HepG2 (cell line): ENCODE measurements around the gene RBM25. TPM values are rescaled to one million over a fixed set of nuclear protein-coding genes. Genes with fewer than 3 reads are reported as not detected.

Source experiments
- ATAC-seq: fragments of 200-7000 bp; cut with Tn5 transposase; 3 replicates; pipeline ENCODE4 v1.9.1; 2020; ENCODE audit warnings: mild to moderate bottlenecking, moderate library complexity
- BruUV-seq: library from RNA; stranded (reverse); fragments of 400-500 nt; replicated peaks from 2 replicates; lab custom pipeline; 2021; lab: Mats Ljungman, UMichigan
- CTCF ChIA-PET: fragments of 300-600 bp; formaldehyde crosslinking; extraction: SDS; loops from one replicate; lab custom pipeline; 2021; ENCODE audit warnings: low total read pairs, inconsistent platforms, low intra/inter-chr PET ratio; lab: Yijun Ruan, JAX
- POLR2A ChIA-PET: fragments of 350-600 bp; sonication (Branson Sonifier 250); formaldehyde crosslinking; loops from one replicate; lab custom pipeline; 2020; ENCODE audit warnings: antibody characterized with exemption, inconsistent platforms; lab: Yijun Ruan, JAX
- DNase-seq: peaks from one replicate; pipeline ENCODE4 v3.0.0-alpha.2; 2015; ENCODE audit warnings: low spot score
- FAIRE-seq: peaks from 3 replicates; lab custom pipeline; 2011; peaks lifted over from hg19 to GRCh38; lab: Jason Lieb, UNC
- H2AFZ ChIP-seq: one replicate; pipeline ENCODE4 v1.6.1; 2011; ENCODE audit warnings: low read length, inconsistent platforms
- H3K27ac ChIP-seq: fragments of 300-600 bp; 3 replicates; pipeline ENCODE4 v1.8.0; 2011; ENCODE audit warnings: mixed run types, mild to moderate bottlenecking, mixed read lengths, low read length, inconsistent platforms; ENCODE audit not compliant: insufficient read depth; ENCODE audit errors: extremely low read length
- H3K27me3 ChIP-seq, 2 experiments: fragments of 200-600 bp in 1 of 2; 2 replicates in 1 of 2; 3 replicates in 1 of 2; pipeline versions ENCODE4 v1.6.0 to v1.8.0; 2011; ENCODE audit warnings: low read length in 2 of 2, mild to moderate bottlenecking in 2 of 2, moderate library complexity in 2 of 2, inconsistent platforms in 1 of 2; ENCODE audit not compliant: insufficient read depth in 2 of 2, control insufficient read depth in 1 of 2
- H3K36me3 ChIP-seq, 2 experiments: fragments of 200-600 bp in 1 of 2; replicated peaks in 1 of 2; 2 replicates in 1 of 2; 3 replicates in 1 of 2; pipeline versions ENCODE4 v1.5.1 to v1.8.0; 2011; ENCODE audit warnings: low read length in 2 of 2, inconsistent platforms in 1 of 2; ENCODE audit not compliant: insufficient read depth in 2 of 2, control insufficient read depth in 1 of 2
- H3K4me1 ChIP-seq: 2 replicates; pipeline ENCODE4 v1.5.1; 2012; ENCODE audit warnings: low read length, inconsistent platforms; ENCODE audit not compliant: insufficient read depth
- H3K4me2 ChIP-seq: 2 replicates; pipeline ENCODE4 v1.6.0; 2011; ENCODE audit warnings: low read depth, low read length, inconsistent platforms
- H3K4me3 ChIP-seq, 3 experiments: fragments of 200-600 bp in 1 of 3; sonication (generic), shearing (Covaris generic) in 1 of 3; replicated peaks in 1 of 3; 2 replicates each; pipeline ENCODE4 v1.5.1; 2011 to 2016; ENCODE audit warnings: low read length in 3 of 3, inconsistent platforms in 2 of 3, low read depth in 2 of 3, mild to moderate bottlenecking in 2 of 3, control low read depth in 1 of 3, mixed read lengths in 1 of 3; ENCODE audit not compliant: insufficient read depth in 1 of 3
- H3K79me2 ChIP-seq: one replicate; pipeline ENCODE4 v1.6.1; 2011; ENCODE audit warnings: low read length, inconsistent platforms; ENCODE audit not compliant: insufficient read depth
- H3K9ac ChIP-seq: 2 replicates; pipeline ENCODE4 v1.6.0; 2011; ENCODE audit warnings: mild to moderate bottlenecking, low read depth, low read length, inconsistent platforms; ENCODE audit not compliant: insufficient read depth
- H3K9me3 ChIP-seq: 2 replicates; pipeline ENCODE4 v1.5.1; 2012; ENCODE audit warnings: mild to moderate bottlenecking, low read length
- H4K20me1 ChIP-seq: 2 replicates; pipeline ENCODE4 v1.6.0; 2011; ENCODE audit warnings: inconsistent platforms, mild to moderate bottlenecking, low read length, moderate library complexity; ENCODE audit not compliant: insufficient read depth
- CBX2 ChIP-seq, 2 experiments: fragments of 200-600 bp in 1 of 2; sonication (generic); formaldehyde crosslinking in 1 of 2; IDR thresholded peaks; 2 replicates each; pipeline versions ENCODE4 v1.7.0 to v1.8.1; 2018 to 2022; ENCODE audit warnings: low read depth in 2 of 2, low read length in 1 of 2, mild to moderate bottlenecking in 1 of 2, missing genetic modification reagents in 1 of 2
- DPF2 ChIP-seq: sonication (generic); formaldehyde crosslinking; IDR thresholded peaks from 2 replicates; pipeline ENCODE4 v1.4.0; 2020; ENCODE audit warnings: mild to moderate bottlenecking, low read depth, missing genetic modification reagents, borderline replicate concordance
- ISL2 ChIP-seq: sonication (generic); formaldehyde crosslinking; IDR thresholded peaks from 2 replicates; pipeline ENCODE4 v1.5.0; 2020; ENCODE audit warnings: missing genetic modification reagents
- KAT7 ChIP-seq: IDR thresholded peaks from 2 replicates; pipeline ENCODE4 v1.6.1; 2018; ENCODE audit warnings: borderline replicate concordance, missing compliant biosample characterization
- SP5 ChIP-seq: IDR thresholded peaks from 2 replicates; pipeline ENCODE4 v1.6.1; 2016; ENCODE audit warnings: low read depth, borderline replicate concordance
- THAP11 ChIP-seq: IDR thresholded peaks from 2 replicates; pipeline ENCODE4 v1.6.1; 2016; ENCODE audit warnings: missing biosample characterization, missing genetic modification reagents
- ZNF564 ChIP-seq: sonication (generic); formaldehyde crosslinking; IDR thresholded peaks from 2 replicates; pipeline ENCODE4 v1.8.1; 2023; ENCODE audit warnings: mild to moderate bottlenecking, missing genetic modification reagents
- ZNF724P ChIP-seq: sonication (generic); formaldehyde crosslinking; IDR thresholded peaks from 2 replicates; pipeline ENCODE4 v1.8.0; 2022; ENCODE audit warnings: missing genetic modification reagents, borderline replicate concordance
- ZNF777 ChIP-seq: sonication (generic); formaldehyde crosslinking; IDR thresholded peaks from 2 replicates; pipeline ENCODE4 v1.4.0; 2020; ENCODE audit warnings: missing genetic modification reagents
- WGBS: methylation state at CpG from one replicate; pipeline ENCODE4 v1.1.6; 2017; ENCODE audit warnings: low lambda C conversion rate; 5-methylcytosine and 5-hydroxymethylcytosine counted together
- in situ Hi-C: cut with HindIII; loops from 2 replicates; pipeline ENCODE4 v1.10.0; 2017; ENCODE audit warnings: low pct_unique_long_range_greater_than_20kb; ENCODE audit not compliant: extremely low pct_ligation_motif_present
- intact Hi-C: fragments of 100-400 bp; cut with micrococcal nuclease; formaldehyde crosslinking; loops from one replicate; pipeline ENCODE4 v1.10.0; 2022; ENCODE audit not compliant: unreplicated experiment
- polyA plus RNA-seq, 8 experiments: library from polyadenylated mRNA; depleted of rRNA in 3 of 8; stranded (reverse) in 7 of 8; unstranded in 1 of 8; fragments of >200 nt; fragmentation: Illumina TruSeq in 4 of 8; extraction: Trizol in 4 of 8; gene quantifications; 2 replicates each; pipeline versions ENCODE4 v1.2.1 to v1.2.3, GENCODE V29; 2011 to 2016; ENCODE audit warnings: low read depth in 4 of 8, missing spikeins in 1 of 8, mixed read lengths in 1 of 8; ENCODE audit not compliant: insufficient read depth in 1 of 8
- total RNA-seq, 5 experiments: library from RNA; depleted of rRNA; stranded (reverse); fragments of >200 nt; fragmentation: Illumina TruSeq; extraction: Trizol; gene quantifications; 2 replicates each; pipeline ENCODE4 v1.2.3, GENCODE V29; 2016; ENCODE audit warnings: low read depth in 1 of 5
- TF ChIP-seq, protein P1 (sequence below): sonication (generic); formaldehyde crosslinking; IDR thresholded peaks from 2 replicates; pipeline ENCODE4 v1.9.0; 2021; ENCODE audit warnings: missing genetic modification reagents, mild to moderate bottlenecking, borderline replicate concordance
- TF ChIP-seq, protein P2 (sequence below): sonication (generic); formaldehyde crosslinking; IDR thresholded peaks from 2 replicates; pipeline ENCODE4 v1.5.0; 2020; ENCODE audit warnings: missing genetic modification reagents
- TF ChIP-seq, protein P3 (sequence below): sonication (generic); formaldehyde crosslinking; IDR thresholded peaks from 2 replicates; pipeline ENCODE4 v1.8.0; 2022; ENCODE audit warnings: mild to moderate bottlenecking, missing genetic modification reagents; ENCODE audit not compliant: insufficient replicate concordance
- TF ChIP-seq, protein P4 (sequence below): sonication (generic); formaldehyde crosslinking; IDR thresholded peaks from 2 replicates; pipeline ENCODE4 v1.5.1; 2020; ENCODE audit warnings: mild to moderate bottlenecking, missing genetic modification reagents
- TF ChIP-seq, protein P5 (sequence below): sonication (generic); formaldehyde crosslinking; conservative IDR thresholded peaks from 2 replicates; pipeline ENCODE4 v1.8.0; 2022; ENCODE audit warnings: mild to moderate bottlenecking, moderate library complexity, missing genetic modification reagents

The RBM25 gene
- total and polyA plus RNA-seq, 2 of the 13 experiments (the other 11 are each of a cell fraction or from before 2014, with no cell fraction given) = 34.1 to 65.9 TPM

DNA sequence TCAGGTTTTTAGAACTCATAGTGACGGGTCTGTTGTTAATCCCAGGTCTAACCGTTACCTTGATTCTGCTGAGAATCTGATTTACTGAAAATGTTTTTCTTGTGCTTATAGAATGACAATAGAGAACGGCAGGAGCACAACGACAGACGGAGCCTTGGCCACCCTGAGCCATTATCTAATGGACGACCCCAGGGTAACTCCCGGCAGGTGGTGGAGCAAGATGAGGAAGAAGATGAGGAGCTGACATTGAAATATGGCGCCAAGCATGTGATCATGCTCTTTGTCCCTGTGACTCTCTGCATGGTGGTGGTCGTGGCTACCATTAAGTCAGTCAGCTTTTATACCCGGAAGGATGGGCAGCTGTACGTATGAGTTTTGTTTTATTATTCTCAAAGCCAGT is 112.4 kb downstream of the RBM25 start:
- CTCF ChIA-PET = no interaction called here
- TF ChIP-seq, protein P1, sequence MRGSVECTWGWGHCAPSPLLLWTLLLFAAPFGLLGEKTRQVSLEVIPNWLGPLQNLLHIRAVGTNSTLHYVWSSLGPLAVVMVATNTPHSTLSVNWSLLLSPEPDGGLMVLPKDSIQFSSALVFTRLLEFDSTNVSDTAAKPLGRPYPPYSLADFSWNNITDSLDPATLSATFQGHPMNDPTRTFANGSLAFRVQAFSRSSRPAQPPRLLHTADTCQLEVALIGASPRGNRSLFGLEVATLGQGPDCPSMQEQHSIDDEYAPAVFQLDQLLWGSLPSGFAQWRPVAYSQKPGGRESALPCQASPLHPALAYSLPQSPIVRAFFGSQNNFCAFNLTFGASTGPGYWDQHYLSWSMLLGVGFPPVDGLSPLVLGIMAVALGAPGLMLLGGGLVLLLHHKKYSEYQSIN (CRISPR knock-in tag) = no peak
- no peak for TF ChIP-seq KAT7 (CRISPR knock-in tag)
- TF ChIP-seq ISL2 (CRISPR knock-in tag) = no peak
- TF ChIP-seq, protein P2, sequence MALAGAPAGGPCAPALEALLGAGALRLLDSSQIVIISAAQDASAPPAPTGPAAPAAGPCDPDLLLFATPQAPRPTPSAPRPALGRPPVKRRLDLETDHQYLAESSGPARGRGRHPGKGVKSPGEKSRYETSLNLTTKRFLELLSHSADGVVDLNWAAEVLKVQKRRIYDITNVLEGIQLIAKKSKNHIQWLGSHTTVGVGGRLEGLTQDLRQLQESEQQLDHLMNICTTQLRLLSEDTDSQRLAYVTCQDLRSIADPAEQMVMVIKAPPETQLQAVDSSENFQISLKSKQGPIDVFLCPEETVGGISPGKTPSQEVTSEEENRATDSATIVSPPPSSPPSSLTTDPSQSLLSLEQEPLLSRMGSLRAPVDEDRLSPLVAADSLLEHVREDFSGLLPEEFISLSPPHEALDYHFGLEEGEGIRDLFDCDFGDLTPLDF (CRISPR knock-in tag) = no peak
- no peak for TF ChIP-seq DPF2
- TF ChIP-seq, protein P3, sequence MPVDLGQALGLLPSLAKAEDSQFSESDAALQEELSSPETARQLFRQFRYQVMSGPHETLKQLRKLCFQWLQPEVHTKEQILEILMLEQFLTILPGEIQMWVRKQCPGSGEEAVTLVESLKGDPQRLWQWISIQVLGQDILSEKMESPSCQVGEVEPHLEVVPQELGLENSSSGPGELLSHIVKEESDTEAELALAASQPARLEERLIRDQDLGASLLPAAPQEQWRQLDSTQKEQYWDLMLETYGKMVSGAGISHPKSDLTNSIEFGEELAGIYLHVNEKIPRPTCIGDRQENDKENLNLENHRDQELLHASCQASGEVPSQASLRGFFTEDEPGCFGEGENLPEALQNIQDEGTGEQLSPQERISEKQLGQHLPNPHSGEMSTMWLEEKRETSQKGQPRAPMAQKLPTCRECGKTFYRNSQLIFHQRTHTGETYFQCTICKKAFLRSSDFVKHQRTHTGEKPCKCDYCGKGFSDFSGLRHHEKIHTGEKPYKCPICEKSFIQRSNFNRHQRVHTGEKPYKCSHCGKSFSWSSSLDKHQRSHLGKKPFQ (CRISPR knock-in tag) = no peak
- no peak for TF ChIP-seq ZNF564
- TF ChIP-seq ZNF777 (CRISPR knock-in tag) = no peak
- no peak for TF ChIP-seq ZNF724P (CRISPR knock-in tag)
- TF ChIP-seq, protein P4, sequence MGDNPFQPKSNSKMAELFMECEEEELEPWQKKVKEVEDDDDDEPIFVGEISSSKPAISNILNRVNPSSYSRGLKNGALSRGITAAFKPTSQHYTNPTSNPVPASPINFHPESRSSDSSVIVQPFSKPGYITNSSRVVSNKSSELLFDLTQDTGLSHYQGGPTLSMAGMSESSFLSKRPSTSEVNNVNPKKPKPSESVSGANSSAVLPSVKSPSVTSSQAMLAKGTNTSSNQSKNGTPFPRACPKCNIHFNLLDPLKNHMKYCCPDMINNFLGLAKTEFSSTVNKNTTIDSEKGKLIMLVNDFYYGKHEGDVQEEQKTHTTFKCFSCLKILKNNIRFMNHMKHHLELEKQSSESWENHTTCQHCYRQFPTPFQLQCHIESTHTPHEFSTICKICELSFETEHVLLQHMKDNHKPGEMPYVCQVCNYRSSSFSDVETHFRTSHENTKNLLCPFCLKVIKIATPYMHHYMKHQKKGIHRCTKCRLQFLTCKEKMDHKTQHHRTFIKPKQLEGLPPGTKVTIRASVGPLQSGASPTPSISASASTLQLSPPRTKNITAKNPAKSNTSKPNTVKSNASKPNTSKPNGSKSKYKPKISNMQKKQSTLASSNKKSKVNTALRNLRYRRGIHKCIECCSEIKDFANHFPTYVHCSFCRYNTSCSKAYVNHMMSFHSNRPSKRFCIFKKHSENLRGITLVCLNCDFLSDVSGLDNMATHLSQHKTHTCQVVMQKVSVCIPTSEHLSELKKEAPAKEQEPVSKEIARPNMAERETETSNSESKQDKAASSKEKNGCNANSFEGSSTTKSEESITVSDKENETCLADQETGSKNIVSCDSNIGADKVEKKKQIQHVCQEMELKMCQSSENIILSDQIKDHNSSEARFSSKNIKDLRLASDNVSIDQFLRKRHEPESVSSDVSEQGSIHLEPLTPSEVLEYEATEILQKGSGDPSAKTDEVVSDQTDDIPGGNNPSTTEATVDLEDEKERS = no peak
- TF ChIP-seq, protein P5, sequence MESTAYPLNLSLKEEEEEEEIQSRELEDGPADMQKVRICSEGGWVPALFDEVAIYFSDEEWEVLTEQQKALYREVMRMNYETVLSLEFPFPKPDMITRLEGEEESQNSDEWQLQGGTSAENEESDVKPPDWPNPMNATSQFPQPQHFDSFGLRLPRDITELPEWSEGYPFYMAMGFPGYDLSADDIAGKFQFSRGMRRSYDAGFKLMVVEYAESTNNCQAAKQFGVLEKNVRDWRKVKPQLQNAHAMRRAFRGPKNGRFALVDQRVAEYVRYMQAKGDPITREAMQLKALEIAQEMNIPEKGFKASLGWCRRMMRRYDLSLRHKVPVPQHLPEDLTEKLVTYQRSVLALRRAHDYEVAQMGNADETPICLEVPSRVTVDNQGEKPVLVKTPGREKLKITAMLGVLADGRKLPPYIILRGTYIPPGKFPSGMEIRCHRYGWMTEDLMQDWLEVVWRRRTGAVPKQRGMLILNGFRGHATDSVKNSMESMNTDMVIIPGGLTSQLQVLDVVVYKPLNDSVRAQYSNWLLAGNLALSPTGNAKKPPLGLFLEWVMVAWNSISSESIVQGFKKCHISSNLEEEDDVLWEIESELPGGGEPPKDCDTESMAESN (CRISPR knock-in tag) = no peak
- TF ChIP-seq THAP11 (CRISPR knock-in tag) = no peak
- no peak for TF ChIP-seq SP5 (CRISPR knock-in tag)
- no peak for TF ChIP-seq CBX2 (IDR thresholded peaks at IDR 0.05; ENCODE audit: low read depth, low read length)
- no peak for TF ChIP-seq CBX2 (CRISPR knock-in tag; IDR thresholded peaks at IDR 0.05; ENCODE audit: low read depth)

More for the DNA sequence above, 112.4 kb downstream of the RBM25 start:
- H3K4me2 ChIP-seq = no peak overlapping the region
- 96% methylated on average over 11 of the region's 11 CpGs for WGBS
- H4K20me1 ChIP-seq = no peaks in the 10 kb centered on the region
- BruUV-seq = no TSS peak
- H3K9ac ChIP-seq = no peak overlapping the region
- no peaks in the 10 kb centered on the region for H3K4me1 ChIP-seq
- in situ Hi-C loops = no loop called here
- no peak overlapping the region for H3K4me3 ChIP-seq
- POLR2A ChIA-PET = no interaction called here
- no peak overlapping the region for H3K27ac ChIP-seq
- ATAC-seq = no peak
- FAIRE-seq = no peak
- no peaks in the 10 kb centered on the region for H3K27me3 ChIP-seq
- H3K9me3 ChIP-seq = no peaks in the 10 kb centered on the region
- peaks cover 11 to 46% of the 10 kb centered on the region in 2 experiments for H3K36me3 ChIP-seq
- H2AFZ ChIP-seq = no peak overlapping the region
- DNase-seq = no peak
- H3K79me2 ChIP-seq = no peaks in the 10 kb centered on the region
- intact Hi-C loops = no loop called here
